NCI-H1105 treated with DMSO at 0.1 percent for 48 hours (cell line): Measurements from ENCODE around the gene MBD5.

ENCODE experiments used
- DNase-seq: peaks from one replicate; lab custom pipeline; 2025; lab: John Stamatoyannopoulos, UW

The MBD5 gene

DNA sequence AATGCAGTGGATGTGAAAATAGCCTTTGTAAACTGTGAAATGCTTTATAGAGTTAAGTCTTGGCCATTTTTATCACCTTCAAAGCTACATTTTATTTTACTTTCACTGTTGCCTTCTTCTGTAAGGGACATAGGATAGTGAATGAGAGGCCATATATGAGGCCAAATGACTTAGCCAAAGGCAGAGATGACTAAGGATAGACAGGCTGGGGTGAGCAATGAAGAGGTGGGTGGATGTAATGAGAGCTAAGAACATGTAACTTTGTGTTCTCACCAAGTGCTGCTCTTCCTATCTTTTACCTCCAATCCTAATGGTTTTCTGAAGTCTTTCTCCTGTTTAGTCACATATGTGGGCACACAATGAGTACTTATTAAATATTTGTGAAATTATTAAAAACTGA, 101.9 kb downstream of the MBD5 start:
- DNase-seq: no peak

DNA sequence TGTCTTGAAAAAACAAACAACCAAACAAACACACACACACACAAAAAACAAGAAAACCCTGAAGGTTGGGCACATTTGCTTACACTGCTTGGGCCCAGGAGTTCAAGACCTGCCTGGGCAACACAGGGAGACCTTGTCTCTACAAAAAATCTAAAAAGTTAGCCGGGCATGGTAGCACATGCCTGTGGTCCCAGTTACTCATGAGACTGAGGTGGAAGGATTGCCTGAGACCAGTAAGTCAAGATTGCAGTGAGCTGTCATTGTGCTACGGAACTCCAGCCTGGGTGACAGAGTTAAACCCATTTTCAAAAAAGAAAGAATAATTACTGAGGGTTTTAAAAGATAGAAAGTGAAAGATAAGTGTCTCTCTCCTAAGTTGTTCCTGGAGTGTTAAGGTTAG, 103.4 kb downstream of the MBD5 start:
- DNase-seq: no peak

DNA sequence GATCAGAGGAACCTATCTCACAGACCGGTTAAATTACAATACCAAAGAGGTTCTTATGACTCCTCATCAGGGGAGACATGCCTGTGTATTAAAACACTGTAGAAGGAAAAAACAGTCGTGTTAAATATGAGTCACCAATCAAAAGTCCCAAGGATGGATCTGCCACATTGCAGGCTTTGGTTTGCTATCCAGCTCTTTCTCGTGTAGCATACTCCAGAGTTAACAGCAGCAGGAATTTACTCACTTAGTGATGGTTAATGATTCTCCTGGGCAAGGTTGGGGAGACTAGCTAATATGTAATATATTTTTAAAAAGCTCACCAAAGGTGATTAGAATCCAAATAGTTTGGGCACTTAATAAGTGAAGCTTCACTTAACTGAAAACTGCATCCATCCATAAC, 109.7 kb downstream of the MBD5 start:
- no peak for DNase-seq

DNA sequence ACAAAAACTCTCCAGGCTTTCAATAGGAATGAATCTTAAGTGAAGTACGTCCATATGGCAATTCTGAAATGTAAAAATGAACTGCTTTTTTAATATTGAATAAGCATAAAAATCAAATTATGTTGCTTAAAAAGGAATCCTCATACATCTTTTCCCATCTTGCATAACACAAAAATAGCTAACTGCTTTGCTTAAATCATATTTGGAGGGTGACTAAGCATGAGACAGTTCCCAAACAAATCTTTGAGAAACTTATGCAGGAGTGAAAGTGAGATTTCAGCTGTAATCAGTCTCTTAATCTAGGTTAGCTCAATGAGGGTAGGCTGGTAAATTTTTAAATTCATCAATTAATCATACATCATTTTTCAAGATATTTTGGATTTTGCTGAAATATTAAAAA, 111.5 kb downstream of the MBD5 start:
- DNase-seq: no peak

DNA sequence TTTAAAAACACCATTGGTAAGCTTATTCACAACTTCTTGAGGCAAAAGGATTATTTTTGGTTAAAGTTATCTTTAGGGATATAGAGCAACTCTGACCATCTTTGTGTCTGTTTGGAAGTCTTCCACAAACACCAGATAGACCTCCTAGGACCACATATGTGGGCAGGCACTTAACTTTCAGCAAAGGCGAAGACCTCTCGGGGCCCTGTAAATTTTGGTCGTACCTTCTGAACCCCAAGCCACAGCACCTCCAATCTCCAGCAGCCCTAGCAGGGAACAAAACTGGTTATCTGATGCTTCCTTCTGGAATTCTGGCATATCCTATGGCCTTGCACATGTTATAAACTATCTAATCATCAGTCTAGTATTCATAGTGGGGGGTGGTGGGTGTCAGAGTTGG, 114.8 kb downstream of the MBD5 start:
- no peak for DNase-seq

DNA sequence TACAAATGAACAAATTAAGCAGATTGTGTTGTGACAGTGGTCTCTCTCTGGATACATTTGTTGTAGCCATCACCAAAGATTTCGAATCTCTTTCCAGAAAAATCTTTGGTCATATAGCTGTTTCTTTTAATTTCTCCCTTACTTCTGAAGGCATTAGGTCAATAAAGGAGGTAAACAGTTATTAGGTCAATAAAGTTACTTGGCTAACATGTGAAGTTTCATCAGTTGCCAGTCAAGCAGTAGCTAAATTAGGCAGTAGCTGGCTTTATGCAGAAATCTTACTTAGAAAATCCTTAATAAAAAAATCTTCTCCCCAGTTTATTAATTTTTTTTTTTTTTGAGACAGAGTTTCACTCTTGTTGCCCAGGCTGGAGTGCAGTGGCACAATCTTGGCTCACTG, 115.5 kb downstream of the MBD5 start:
- DNase-seq: no peak

DNA sequence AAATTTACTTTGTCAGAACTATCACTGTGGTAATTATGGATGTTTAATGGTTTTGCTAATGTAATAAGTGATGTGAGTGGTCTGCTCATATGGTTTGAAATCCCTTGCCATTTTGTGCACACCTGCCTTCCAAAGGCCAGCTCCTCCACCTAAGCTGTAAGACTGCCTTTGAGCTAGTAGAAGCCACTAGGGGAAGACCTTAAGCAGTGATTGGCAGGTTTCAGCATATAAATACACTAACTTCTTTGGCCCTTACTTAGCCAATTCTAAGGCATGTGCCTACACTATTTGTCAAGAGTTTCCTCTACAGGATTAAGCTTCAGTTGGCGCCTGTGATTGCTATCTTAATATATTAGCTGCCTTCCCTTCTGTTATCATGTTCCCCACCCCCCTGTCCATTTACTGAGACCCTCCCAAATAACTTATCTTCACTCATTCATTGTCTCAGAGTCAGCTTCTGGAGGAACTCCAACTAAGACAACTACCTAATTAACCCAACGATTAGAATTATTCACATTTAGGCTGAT, 141.1 kb downstream of the MBD5 start:
- no peak for DNase-seq

DNA sequence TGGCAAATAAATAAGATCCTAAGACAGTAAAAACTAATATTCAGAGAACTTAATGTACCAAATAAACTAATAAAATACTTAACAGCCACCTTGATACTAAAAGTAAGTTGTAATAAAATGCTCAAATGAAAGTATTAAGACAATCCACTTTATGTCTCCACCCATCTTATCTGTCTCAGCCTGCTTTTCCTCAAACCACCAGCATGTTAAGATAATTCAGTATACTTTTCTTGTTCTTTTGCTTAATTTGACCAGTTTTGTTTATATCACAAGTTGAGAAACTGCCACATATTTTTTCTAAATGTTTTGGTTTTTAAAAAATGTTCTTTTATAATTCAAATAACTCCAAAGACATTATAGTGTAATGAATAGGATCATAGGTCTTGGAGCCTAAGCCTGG, 142.0 kb downstream of the MBD5 start:
- DNase-seq: no peak

- no peak for DNase-seq
Measured at GRCh38 chr2:148165975-148166374, 145.1 kb downstream of the MBD5 start.

GRCh38 chr2:148167241-148167766, 146.4 kb downstream of the MBD5 start:
- no peak for DNase-seq

DNA sequence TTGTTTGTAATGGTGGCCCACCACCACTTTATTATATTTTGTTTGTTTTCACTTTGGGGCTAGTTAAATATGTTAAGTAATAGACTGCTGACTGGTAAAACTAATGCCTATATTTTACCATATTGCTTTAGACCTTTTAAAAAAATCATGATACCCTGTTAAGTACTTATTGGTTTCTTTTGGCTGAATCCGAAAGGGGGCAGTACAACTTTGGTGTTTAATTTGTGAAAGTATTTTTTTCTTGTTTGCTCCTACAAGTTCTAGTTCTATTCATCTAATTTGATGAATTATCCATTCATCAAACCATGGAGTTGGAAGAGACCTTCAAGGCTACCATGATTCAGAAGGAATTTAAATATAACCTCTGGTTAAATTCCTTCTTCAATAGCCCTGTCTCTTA, 147.0 kb downstream of the MBD5 start:
- no peak for DNase-seq

GRCh38 chr2:148172131-148172753, 151.4 kb downstream of the MBD5 start:
- DNase-seq: no peak

DNA sequence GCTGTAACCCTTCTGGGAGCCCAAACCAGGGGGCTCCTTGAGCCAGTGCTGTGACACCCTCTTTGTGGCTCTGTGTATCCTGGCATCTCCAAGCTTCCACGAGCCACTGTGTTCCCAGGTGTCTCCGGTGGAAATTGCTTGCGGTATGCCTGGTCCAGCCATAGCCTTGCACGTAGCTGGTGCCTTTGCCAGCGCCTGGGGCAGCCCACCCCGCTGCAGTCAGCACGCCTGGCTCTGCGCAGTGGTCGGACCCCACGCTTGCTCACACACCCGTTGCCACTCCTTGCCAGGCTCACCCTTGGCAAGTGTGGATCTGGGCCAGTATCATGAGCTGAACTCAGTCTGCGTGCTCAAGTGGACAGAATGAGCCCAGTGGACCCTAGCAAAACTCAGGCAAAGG, 152.3 kb downstream of the MBD5 start:
- DNase-seq: no peak

DNA sequence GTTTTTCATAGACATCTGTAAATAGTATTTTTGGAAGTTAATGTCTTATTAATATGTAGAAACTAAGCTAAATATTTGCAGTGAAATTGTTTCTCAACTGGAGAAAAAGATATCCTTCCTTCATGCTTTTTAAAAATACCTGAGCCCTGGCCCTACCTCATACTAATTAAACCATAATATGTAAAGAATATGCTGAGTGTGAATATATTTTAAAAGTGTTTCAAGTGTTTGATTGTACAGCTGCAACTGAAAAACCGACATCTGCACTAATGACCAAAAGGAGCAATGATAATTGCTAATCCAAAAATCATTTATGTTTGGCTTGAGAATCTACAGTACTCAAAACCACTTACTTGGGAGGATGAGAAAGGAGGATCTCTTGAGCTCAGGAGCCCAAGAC, 156.7 kb downstream of the MBD5 start:
- peak; percentile 67 for DNase-seq

DNA sequence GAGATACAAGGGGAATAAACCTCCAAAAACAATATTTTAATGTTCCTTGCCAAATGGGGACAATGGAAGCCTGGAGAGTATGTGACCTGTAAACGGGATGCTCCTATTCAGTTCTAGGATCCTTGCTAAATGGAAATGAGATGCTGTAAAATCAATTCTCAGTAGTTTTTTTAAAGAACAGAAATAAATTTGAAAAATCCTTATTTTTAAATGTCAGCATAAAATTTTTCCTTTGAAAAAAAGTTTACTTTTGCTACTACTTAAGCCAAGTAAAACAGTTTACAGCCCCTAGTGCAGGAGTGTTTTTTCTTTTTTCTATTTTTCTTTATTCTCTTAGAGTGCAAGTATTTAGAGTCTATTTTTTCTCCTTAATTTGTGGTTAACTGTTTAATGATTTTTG, 158.8 kb downstream of the MBD5 start:
- no peak for DNase-seq

DNA sequence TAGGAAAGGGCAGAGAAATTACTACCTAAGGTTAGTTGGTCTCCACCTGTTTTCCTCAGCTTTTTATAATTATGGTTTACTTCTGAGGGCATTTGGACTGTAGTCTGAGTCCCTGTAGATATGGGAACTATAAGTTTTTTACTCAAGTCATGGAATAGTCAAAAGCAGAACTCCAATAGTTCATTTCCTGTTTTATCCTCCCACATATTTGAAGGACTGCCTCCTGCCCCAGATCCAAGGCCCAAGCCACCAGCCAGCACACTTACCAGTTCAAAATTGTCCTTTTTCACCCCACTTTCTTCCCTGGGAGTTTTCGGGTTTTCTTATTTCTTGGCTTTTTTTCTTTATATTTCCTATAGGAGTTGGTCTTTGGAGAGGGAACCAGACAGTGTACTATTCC, 164.1 kb downstream of the MBD5 start:
- no peak for DNase-seq

DNA sequence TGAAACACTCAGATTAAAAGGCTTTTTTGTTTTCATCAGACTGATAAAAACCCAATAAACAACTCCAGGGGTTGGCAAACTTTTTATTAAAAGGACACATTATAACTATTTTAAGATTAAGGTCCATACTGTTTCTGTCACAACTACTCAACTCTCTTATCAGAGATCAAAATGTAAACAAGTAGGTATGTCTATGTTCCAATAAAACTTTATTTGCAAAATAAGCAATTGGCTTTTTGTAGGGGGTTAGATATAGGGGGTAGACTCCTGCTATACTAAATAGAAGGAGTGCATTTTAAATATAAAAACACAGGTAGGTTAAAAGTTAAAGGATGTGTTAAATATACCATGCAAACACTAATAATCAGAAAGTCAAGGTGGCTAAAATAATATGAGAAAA, 174.0 kb downstream of the MBD5 start:
- no peak for DNase-seq

DNA sequence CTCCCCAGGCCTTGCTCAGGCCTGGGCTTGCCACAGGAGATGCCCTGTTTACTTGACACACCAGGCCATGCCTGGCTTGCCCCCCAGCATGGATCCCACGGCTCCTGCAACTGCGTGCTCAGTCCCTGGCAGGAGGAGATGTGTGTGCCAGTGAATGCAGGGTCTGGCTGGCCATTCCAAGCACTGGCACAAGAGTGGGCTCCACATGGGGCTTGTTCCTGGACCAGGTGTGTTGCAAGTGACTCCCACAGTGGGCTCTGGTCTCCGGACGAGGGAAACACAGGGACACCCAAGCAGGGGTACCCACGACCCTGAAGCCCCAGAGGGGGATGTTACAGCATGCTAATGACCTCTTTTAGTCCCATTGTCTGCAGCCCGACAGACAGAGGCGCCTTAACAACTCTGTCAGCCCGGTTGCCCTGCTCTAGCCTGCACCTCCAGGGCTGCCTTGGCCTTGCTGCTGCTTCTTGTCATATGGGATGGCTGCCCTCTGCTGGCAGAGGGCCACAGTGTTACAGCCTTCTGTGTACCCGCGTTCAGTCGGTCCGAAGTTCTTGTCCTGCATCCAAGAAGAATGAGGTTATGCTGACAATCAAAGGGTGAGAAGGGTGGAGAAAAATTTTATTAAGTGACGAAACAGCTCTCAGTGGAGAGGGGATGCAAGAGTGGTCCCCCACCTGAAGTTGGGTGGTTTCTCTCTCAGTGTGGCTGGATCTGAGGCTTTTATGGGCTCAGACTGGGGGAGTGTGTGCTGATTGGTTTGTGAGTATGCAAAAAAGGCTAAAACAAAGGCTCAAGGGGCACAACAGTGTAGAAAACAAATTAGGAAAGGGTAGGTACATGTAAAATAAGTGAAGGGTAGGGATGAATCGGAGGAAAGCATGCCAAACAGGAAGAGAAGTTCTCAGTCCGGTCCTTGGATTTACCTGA, 180.4 kb downstream of the MBD5 start:
- DNase-seq: no peak

GRCh38 chr2:148202237-148202636, 181.3 kb downstream of the MBD5 start:
- no peak for DNase-seq

- DNase-seq: no peak
Measured at GRCh38 chr2:148207111-148207510, 186.2 kb downstream of the MBD5 start.

DNA sequence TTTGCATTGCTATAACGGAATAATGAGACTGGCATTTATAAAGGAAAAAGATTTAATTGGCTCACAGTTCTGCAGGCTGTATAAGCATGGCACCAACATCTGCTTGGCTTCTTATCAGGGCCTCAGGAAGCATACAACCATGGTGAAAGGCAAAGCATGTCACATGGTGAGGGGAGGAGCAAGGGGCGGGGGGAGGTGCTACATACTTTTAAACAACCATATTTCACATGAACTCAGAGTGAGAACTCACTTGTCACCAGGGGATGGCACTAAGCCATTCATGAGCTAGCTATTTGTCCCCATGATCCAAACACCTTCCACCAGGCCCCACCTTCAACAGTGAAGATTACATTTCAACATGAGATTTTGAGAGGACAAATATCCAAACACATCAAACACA, 188.7 kb downstream of the MBD5 start:
- no peak for DNase-seq

DNA sequence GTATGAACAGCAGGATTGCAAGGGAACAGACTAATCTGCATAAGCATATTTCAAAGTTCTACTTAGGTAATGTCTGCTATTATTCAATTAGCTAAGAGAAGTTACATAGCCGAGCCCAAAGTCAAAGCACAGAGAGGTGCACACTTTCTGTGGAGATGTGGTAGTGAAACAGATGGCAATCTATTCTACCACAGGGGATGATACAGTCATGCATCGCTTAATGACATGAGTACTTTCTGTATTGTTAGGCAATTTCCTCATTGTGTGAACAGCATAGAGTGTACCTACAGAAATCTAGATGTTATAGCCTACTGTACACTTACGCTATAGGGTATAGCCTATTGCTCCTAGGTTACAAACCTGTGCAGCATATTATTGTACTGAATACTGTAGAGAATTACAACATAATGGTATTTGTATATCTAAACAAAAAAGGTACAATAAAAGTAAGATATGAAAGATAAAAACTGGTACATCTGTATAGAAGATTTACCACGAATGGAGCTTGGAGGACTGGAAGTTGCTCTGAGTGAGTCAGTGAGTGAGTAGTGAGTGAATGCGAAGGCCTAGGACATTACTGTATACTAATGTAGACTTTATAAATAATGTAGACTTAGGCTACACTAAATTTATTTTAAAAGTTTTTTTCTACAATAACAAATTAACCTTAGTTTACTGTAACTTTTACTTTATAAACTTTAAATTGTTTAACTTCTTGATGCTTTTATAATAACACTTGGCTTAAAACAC, 197.6 kb downstream of the MBD5 start:
- no peak for DNase-seq
